ENCODE data around the gene PARP4. TPM values are rescaled to one million over a fixed set of nuclear protein-coding genes. Genes with fewer than 3 reads are reported as not detected.
"Not testable (repeated sequence)": the region's sequence is repeated elsewhere in the genome, so short reads cannot be mapped to it uniquely, and the experiment has no call there.

The PARP4 gene
- total RNA-seq, 3 donors from 2014 or later = 5.1 to 10.9 (median 7.9) TPM

DNA sequence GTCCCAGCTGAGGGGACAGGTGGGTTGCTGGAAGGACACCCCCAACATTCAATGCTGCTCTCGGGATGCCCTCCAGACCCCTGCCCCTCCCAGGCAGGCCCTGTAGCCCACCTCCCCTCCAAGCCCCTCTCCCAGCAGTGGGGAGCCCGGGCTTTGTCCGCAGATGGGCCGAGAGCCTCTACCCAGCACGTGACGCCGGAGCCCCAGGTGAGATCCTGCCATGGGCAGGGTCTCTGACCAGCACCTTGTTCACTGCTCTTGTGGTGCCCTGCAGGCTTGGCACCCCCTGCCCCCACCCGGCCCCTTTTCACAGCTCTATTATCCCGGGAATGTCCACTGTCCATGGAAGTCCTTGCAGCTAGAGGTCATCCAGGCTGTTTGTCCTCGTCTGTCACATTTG, 126.7 kb downstream of the PARP4 start:
- Mint-ChIP-seq H3K9me3 (no peaks in the 10 kb centered on the region), H3K4me1 (ENCODE audit: low read depth) (no peaks in the 10 kb centered on the region), H3K4me3 (no peak overlapping the region), H3K36me3 (ENCODE audit: insufficient read depth) (no peaks in the 10 kb centered on the region), H3K27me3 (ENCODE audit: low read depth) (no peaks in the 10 kb centered on the region)
- ATAC-seq (no peak), DNase-seq (no peak)

DNA sequence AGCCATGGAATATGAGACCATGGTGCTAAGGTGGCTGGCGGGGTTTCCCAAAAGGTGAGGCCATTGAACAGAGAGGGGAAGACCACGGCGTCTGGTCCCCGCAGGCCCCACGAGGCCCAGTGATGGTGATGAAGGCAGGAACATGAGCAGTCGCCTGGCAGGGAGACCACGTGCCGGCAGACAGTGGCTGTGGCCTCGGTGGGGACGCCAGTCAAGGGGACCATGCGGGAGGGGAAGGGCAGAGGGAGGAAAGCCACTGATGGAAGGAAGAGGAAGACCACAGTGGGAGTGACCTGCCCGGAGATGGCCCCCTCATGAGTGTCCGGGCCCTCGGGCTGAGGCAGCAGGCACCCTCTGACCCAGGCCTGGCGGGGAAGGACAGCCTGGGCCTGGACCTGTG, 127.6 kb downstream of the PARP4 start:
- not testable (repeated sequence) for H3K9me3 Mint-ChIP-seq; H3K4me3 Mint-ChIP-seq; ATAC-seq; DNase-seq; H3K4me1 Mint-ChIP-seq (ENCODE audit: low read depth); H3K36me3 Mint-ChIP-seq (ENCODE audit: insufficient read depth); H3K27me3 Mint-ChIP-seq (ENCODE audit: low read depth)

DNA sequence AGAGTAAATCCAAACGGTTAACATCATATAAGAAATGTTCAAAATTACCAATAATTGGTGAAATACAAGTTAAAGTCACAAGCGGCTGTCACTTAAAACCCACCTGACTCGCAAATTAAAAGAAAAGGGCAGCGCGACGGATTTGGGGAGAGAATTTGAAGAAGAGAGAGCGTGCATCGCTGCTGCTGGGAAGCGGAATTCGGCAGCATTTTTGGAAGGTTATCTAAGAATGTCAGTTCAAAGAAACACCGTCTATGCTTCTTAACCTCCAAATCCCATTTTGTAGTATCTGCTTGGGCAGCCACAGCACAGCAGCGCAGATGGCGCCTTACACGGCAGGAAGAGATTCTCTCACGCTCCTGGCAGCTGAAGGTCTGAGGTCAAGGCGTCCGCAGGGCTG, 128.5 kb downstream of the PARP4 start:
- not testable (repeated sequence) for H3K27me3 Mint-ChIP-seq (ENCODE audit: low read depth); ATAC-seq; H3K9me3 Mint-ChIP-seq; H3K36me3 Mint-ChIP-seq (ENCODE audit: insufficient read depth); H3K4me3 Mint-ChIP-seq; DNase-seq
- H3K4me1 Mint-ChIP-seq (ENCODE audit: low read depth) = peaks cover 11% of the 10 kb centered on the region

DNA sequence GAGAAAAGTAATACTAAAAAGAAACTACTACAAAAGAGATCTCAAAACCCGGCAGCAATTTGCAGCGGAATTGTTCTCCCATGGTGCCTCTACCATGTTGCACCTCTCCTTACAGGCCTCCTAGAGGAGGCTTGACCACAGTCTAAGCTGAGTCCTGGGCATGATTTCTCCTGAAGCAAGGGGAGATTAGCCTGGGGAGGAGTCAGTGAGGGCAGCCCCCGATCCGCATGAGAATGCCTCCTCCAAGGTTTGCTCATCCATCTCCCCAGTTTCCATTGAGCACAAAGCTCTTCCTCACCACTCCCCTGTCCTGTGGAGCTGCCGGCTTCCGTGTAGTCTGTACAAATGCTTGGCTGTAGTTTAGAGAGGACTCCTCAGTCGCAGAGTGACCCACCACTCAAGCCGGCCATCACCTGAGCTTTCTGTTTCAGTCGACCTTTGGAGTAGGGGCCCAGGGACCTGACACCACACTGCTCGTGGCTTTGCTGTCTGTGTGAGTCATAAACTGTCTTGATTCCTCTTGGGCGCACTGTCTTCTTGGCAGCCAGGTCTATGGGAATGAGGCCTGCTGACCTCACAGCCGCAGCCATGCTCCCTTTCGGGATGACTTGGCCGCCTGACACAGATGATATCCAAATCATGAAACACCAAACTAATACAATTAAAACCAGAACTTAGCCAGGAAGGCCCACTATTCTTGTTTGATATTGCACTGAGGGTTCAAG, 130.9 kb downstream of the PARP4 start:
- Mint-ChIP-seq H3K4me3 (no peak overlapping the region), H3K9me3 (no peaks in the 10 kb centered on the region), H3K4me1 (ENCODE audit: low read depth) (peaks cover 14% of the 10 kb centered on the region), H3K36me3 (ENCODE audit: insufficient read depth) (no peaks in the 10 kb centered on the region), H3K27me3 (ENCODE audit: low read depth) (no peaks in the 10 kb centered on the region)
- ATAC-seq = no peak
- DNase-seq = no peak

DNA sequence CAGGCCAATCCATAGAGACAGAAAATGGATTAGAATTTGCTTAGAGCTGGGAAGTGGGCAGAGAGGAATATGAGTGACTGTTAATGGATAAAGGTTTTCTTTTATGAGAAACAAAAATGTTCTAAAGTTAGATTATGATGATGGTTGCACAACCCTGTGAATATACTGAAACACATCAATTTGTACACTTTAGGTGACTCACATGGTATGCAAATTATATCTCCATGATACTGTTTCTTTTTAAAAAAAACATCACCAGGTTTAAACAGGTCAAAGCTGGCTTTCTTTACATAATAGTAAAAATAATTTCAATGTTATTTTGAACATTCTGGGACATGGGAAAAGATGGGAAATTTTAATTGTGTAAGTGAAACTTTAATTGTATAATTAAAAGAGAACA, 131.7 kb downstream of the PARP4 start:
- ATAC-seq; H3K36me3 Mint-ChIP-seq (ENCODE audit: insufficient read depth); DNase-seq; H3K9me3 Mint-ChIP-seq; H3K27me3 Mint-ChIP-seq (ENCODE audit: low read depth); H3K4me3 Mint-ChIP-seq: not testable (repeated sequence)
- H3K4me1 Mint-ChIP-seq (ENCODE audit: low read depth) = peaks cover 14% of the 10 kb centered on the region

DNA sequence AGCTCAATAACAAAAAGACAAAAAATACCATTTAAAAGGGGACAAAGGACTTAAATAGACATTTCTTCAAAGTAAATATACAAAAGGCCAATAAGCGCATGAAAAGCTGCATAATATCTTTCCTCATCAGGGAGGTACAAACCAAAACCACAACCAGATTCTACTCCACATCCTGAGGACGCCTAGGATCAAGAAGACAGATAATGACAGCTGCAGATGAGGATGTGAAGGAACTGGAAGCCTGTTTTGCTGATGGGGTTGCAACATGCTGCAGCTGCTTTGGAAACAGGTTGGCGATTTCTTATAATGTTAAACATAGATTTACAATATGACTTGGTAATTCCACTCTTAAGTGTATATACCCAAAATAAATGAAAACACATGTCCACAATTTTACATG, 132.4 kb downstream of the PARP4 start:
- DNase-seq; H3K4me3 Mint-ChIP-seq; H3K27me3 Mint-ChIP-seq (ENCODE audit: low read depth); H3K9me3 Mint-ChIP-seq; ATAC-seq; H3K36me3 Mint-ChIP-seq (ENCODE audit: insufficient read depth): not testable (repeated sequence)
- H3K4me1 Mint-ChIP-seq (ENCODE audit: low read depth) = peaks cover 14% of the 10 kb centered on the region

DNA sequence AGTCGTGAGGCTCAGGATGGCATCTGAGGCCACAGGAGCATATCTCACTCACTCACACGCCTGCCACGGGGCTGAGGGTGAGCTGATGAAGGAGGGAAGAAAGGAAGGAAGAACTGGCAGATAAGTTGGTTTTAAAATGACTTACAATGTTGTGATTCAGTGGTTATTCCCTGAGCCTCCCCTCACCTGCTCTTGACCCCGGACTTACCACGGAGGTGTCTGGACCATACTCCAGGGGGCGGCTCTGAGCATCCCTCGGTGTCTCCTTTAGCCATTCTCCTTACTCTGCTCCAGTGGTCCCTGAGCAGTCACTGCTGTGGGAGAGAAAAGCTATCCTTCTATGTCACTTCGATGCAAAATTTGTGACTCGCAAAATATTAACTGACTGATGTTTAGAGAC, 141.3 kb downstream of the PARP4 start:
- DNase-seq; H3K36me3 Mint-ChIP-seq (ENCODE audit: insufficient read depth); H3K9me3 Mint-ChIP-seq; H3K4me3 Mint-ChIP-seq; ATAC-seq; H3K4me1 Mint-ChIP-seq (ENCODE audit: low read depth): not testable (repeated sequence)
- peaks cover 14% of the 10 kb centered on the region for H3K27me3 Mint-ChIP-seq (ENCODE audit: low read depth)

Other genes starting within 250 kb of the PARP4 start
- gene C1QTNF9, start 203.2 kb downstream of the PARP4 start, total RNA-seq = not detected
- gene ATP12A, start 167.6 kb upstream of the PARP4 start, total RNA-seq = under 1 TPM in 1 of 3 donors, not detected in 2; 0.05 TPM

All from activated T-cell treated with anti-CD3 and anti-CD28 coated beads, Interleukin-2, amount 50 U/mL, for 4 hours (primary cell).